Cortex of kidney (tissue), 1 donor: Measurements from ENCODE around the gene COG3.

Experiments
- DNase-seq: peaks from one replicate; lab custom pipeline; 2025; lab: John Stamatoyannopoulos, UW

COG3 gene

GRCh38 chr13:45545686-45546409 lies 81.1 kb downstream of the COG3 start:
- DNase-seq, result no peak

DNA sequence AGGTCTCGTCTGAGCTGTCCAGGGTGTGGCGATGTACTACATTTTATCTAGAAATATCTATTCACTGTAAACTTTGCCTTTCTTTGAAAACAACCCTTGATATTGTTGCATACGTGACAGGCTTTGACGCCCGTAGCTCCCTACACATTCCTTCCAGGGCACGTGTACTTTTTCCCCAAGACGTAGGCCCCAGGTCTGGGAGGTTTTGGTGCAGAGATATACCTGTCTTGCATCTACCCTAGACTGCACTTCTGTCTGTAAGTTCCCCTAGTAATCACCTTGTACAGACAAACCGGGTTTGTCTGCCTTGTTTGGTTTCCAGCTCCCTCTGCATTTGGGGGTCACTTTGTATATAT lies 81.6 kb downstream of the COG3 start:
- DNase-seq, result no peak

GRCh38 chr13:45548281-45548680 lies 83.5 kb downstream of the COG3 start:
- no peak for DNase-seq

GRCh38 chr13:45554604-45555109 lies 89.9 kb downstream of the COG3 start:
- DNase-seq, result no peak

- no peak for DNase-seq
Observed at GRCh38 chr13:45564133-45564776, 99.5 kb downstream of the COG3 start.

- no peak for DNase-seq
Observed at GRCh38 chr13:45565331-45565730, 100.6 kb downstream of the COG3 start.

GRCh38 chr13:45575146-45575829 lies 110.5 kb downstream of the COG3 start:
- DNase-seq, result no peak

GRCh38 chr13:45575830-45576180 lies 111.1 kb downstream of the COG3 start:
- DNase-seq, result no peak

DNA sequence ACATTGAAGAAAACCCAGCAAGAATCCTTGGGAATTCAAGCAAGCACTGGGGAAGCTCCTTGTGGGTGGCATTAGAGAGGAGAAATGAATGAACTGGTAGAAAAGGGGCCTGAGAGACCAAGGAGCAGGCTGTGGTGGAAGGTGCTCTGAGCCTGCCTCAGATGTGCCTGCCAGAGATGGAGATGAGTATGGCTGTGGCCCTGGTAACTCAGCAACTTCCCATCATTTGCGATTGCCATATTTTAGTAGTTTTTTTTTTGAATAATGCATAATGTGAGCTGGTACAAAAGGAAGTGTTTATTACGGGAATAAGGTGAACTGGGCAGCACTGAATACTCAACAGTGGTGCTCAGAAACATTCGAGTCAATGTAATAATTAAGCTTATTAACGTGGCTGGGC lies 111.7 kb downstream of the COG3 start:
- DNase-seq, result no peak

- no peak for DNase-seq
Observed at GRCh38 chr13:45582408-45583076, 117.8 kb downstream of the COG3 start.

DNA sequence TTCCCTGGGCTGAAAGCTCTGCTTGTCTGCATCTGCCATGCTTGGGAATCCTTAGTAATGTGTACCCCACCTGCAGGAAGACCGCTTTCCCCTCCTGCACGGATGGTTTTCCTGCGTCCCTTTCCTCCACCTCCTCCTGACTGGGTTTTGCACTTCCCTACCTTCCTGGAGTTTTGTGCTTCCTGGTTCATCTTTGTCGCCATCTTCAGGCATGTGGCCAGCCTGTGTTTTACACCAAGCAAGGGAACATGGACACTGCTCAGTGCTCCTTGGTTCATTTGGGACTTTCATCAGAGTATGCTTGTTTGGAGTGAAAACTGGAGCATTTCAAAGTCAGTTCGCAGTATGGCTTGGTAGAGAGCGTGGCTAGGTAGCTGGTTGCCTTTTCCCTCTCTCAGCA lies 120.1 kb downstream of the COG3 start:
- no peak for DNase-seq
